ENCODE results near the gene CD48. TPM values are rescaled to one million over a fixed set of nuclear protein-coding genes. Genes with fewer than 3 reads are reported as not detected.
A peak's percentile ranks its signal among the peaks of the same experiment; 100 is the strongest.

Gene CD48
- total RNA-seq, 1 donor from 2014 or later: 26.3 TPM

DNA sequence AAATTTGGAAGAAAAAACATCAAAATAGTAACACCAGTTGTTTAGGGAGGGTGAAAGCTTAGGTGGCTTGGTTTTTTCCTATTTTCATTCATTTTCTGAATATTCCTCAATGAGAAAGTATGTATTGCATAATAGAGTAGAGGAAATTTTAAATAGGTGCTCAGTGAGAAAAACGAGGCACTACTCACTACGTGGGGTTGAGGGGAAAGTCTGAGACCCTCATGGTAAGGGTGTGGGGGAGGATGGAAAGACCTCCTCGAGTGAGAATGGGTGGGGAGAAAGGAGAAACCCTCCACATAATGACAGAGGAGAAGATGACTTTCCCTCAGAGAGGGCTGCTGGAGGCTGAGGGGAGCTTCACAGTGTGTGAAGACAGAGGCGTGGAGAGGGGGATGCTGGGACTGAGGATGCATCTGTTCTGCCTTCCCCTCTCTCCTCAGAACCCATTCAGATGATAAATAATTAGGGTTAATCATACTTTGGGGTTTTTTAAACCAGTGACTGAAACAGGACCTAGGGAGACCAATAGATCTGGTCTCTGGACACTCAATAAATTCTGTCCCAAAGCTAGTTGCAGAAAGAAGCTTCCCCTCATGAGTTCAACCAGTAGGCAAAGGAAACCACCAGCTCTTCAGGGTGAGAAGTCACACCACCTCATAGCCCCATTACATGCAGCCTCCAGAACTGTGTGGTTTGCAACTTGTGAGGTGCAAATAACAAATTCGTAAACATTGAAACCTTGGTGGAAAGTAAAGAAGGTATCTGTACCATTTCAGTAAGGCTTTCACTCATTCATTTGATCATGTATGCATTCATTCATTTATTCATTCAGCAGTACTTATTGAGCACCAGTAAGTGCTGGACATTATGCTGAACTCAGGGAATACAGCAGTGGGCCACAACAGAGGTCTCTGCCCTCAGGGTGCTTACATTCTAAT, 44.6 kb upstream of the CD48 start:
- no peaks in the 10 kb centered on the region for H3K4me1 ChIP-seq
- DNase-seq (no peak), ATAC-seq (peak; percentile 50 to 57)
- intact Hi-C loops (cut with DNase I): no loop called here
- no peak overlapping the region for H3K27ac ChIP-seq
- TF ChIP-seq, protein P1, sequence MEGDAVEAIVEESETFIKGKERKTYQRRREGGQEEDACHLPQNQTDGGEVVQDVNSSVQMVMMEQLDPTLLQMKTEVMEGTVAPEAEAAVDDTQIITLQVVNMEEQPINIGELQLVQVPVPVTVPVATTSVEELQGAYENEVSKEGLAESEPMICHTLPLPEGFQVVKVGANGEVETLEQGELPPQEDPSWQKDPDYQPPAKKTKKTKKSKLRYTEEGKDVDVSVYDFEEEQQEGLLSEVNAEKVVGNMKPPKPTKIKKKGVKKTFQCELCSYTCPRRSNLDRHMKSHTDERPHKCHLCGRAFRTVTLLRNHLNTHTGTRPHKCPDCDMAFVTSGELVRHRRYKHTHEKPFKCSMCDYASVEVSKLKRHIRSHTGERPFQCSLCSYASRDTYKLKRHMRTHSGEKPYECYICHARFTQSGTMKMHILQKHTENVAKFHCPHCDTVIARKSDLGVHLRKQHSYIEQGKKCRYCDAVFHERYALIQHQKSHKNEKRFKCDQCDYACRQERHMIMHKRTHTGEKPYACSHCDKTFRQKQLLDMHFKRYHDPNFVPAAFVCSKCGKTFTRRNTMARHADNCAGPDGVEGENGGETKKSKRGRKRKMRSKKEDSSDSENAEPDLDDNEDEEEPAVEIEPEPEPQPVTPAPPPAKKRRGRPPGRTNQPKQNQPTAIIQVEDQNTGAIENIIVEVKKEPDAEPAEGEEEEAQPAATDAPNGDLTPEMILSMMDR (IDR thresholded peaks at IDR 0.05): no peak
- H3K4me3 ChIP-seq: no peak overlapping the region
- no peaks in the 10 kb centered on the region for H3K36me3 ChIP-seq
- H3K9me3 ChIP-seq: no peaks in the 10 kb centered on the region
- no peaks in the 10 kb centered on the region for H3K27me3 ChIP-seq (ENCODE audit: low read depth)

DNA sequence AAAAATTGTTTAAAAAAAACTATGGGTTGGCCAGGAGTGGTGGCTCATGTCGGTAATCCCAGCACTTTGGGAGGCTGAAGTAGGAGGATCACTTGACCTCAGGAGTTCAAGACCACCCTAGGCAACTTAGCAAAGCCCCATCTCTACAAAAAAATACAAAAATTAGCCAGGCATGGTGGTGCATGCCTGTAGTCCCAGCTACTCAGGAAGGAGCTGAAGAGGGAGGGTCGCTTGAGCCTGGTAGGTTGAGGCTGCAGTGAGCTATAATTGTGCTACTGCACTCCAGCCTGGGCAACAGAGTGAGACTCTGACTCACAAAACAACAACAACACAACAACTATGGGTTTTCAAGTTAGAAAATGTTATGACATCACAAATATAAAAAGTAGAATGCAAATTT, 43.8 kb upstream of the CD48 start:
- Histone ChIP-seq H3K9me3 (no peaks in the 10 kb centered on the region), H3K4me1 (no peaks in the 10 kb centered on the region), H3K36me3 (no peaks in the 10 kb centered on the region), H3K27ac (no peak overlapping the region), H3K27me3 (ENCODE audit: low read depth) (no peaks in the 10 kb centered on the region), H3K4me3 (no peak overlapping the region)
- TF ChIP-seq, protein P1 (IDR thresholded peaks at IDR 0.05): no peak
- DNase-seq: no peak
- intact Hi-C loops (cut with DNase I): no loop called here
- ATAC-seq: no peak

DNA sequence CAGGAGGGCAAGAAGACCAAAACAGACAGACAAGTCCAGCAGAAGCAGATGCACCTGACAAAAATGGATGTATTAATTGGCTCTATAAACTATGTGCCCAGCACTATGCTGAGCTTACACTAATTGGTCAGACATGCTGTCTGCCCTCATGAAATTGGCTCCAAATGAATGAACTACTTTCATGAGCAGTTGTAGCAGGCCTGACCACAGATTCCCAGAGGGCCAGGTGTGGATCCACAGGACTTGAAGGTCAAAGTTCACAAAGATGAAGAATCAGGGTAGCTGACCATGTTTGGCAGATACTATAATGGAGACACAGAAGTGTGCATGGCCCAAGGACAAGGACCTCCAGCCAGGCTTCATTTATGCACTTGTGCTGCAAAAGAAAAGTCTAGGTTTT, 42.0 kb upstream of the CD48 start:
- Histone ChIP-seq H3K4me3 (no peak overlapping the region), H3K27me3 (ENCODE audit: low read depth) (no peaks in the 10 kb centered on the region), H3K4me1 (peaks cover 6% of the 10 kb centered on the region), H3K36me3 (no peaks in the 10 kb centered on the region), H3K27ac (no peak overlapping the region), H3K9me3 (no peaks in the 10 kb centered on the region)
- TF ChIP-seq, protein P1 (IDR thresholded peaks at IDR 0.05): no peak
- ATAC-seq (no peak), DNase-seq (no peak)
- intact Hi-C loops (cut with DNase I): no loop called here

DNA sequence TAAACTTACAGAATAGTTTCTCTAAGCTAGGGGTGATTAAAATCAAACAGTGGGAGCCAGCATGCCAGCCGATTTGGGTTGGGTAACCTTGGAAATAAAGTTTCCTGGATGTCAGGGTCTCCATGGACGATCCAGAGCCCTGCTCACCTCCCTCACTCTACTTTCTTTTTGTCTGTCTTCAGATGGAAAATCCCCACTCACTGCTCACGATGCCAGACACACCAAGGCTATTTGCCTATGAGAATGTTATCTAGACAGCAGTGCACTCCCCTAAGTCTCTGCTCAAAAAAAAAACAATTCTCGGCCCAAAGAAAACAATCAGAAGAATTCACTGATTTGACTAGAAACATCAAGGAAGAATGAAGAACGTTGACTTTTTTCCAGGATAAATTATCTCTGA, 41.3 kb upstream of the CD48 start:
- Histone ChIP-seq H3K27me3 (ENCODE audit: low read depth) (no peaks in the 10 kb centered on the region), H3K4me3 (no peak overlapping the region), H3K27ac (no peak overlapping the region), H3K9me3 (no peaks in the 10 kb centered on the region), H3K36me3 (no peaks in the 10 kb centered on the region), H3K4me1 (peaks cover 9% of the 10 kb centered on the region)
- intact Hi-C loops (cut with DNase I): no loop called here
- TF ChIP-seq, protein P1 (IDR thresholded peaks at IDR 0.05): no peak
- no peak for DNase-seq
- ATAC-seq: no peak

GRCh38 chr1:160752406-160752805, 40.8 kb upstream of the CD48 start:
- DNase-seq: no peak
- intact Hi-C loops (cut with DNase I): no loop called here
- ATAC-seq: no peak
- Histone ChIP-seq H3K4me1 (peaks cover 9% of the 10 kb centered on the region), H3K4me3 (no peak overlapping the region), H3K27ac (no peak overlapping the region), H3K27me3 (ENCODE audit: low read depth) (no peaks in the 10 kb centered on the region), H3K36me3 (no peaks in the 10 kb centered on the region), H3K9me3 (no peaks in the 10 kb centered on the region)
- TF ChIP-seq, protein P1 (IDR thresholded peaks at IDR 0.05): no peak
